Transverse colon (tissue), 4 donors: ENCODE measurements around the gene AKR1C4. TPM values are rescaled to one million over a fixed set of nuclear protein-coding genes. Genes with fewer than 3 reads are reported as not detected.

Experiments used
- DNase-seq: peaks from one replicate; pipeline ENCODE4 v3.0.0-alpha.2; 2019
- H3K27ac ChIP-seq, 4 donors: fragments of 200-600 bp; sonication (generic); 2 replicates each; pipeline ENCODE4 v1.5.1; 2016 to 2018; ENCODE audit warnings: inconsistent platforms in 4 of 4
- H3K27me3 ChIP-seq: fragments of 200-600 bp; sonication (generic); 2 replicates; pipeline ENCODE4 v1.5.1; 2017; ENCODE audit warnings: inconsistent platforms
- H3K36me3 ChIP-seq, 4 donors: fragments of 200-600 bp; sonication (generic); 2 replicates each; pipeline ENCODE4 v1.5.1; 2017 to 2019; ENCODE audit warnings: inconsistent platforms in 4 of 4
- H3K4me1 ChIP-seq, 4 donors: fragments of 200-600 bp; sonication (generic); 2 replicates each; pipeline ENCODE4 v1.5.1; 2017 to 2020; ENCODE audit warnings: inconsistent platforms in 4 of 4
- H3K4me3 ChIP-seq, 4 donors: fragments of 200-600 bp; sonication (generic); 1 replicate in 1 of 4; 2 replicates in 3 of 4; pipeline versions ENCODE4 v1.5.1 to v1.6.1; 2017 to 2019; ENCODE audit warnings: inconsistent platforms in 4 of 4
- H3K9me3 ChIP-seq, 2 donors: fragments of 200-600 bp; sonication (generic); 2 replicates each; pipeline ENCODE4 v1.5.1; 2017 to 2019; ENCODE audit warnings: inconsistent platforms in 2 of 2
- CTCF ChIP-seq, 5 experiments: fragments of 200-600 bp in 3 of 5; fragments of 450-650 bp in 2 of 5; sonication (generic) in 3 of 5; IDR thresholded peaks; 1 replicate in 2 of 5; 2 replicates in 3 of 5; pipeline ENCODE4 v1.5.1; 2016 to 2017; ENCODE audit warnings: antibody characterized with exemption in 5 of 5, inconsistent platforms in 3 of 5, mild to moderate bottlenecking in 2 of 5, moderate library complexity in 1 of 5
- EP300 ChIP-seq: sonication (generic); formaldehyde crosslinking; IDR thresholded peaks from one replicate; pipeline ENCODE4 v1.6.1; 2017; ENCODE audit warnings: antibody characterized with exemption, low read depth
- POLR2A ChIP-seq: fragments of 450-650 bp; IDR thresholded peaks from one replicate; pipeline ENCODE4 v1.6.1; 2016; ENCODE audit warnings: antibody characterized with exemption, mild to moderate bottlenecking, moderate library complexity
- POLR2AphosphoS5 ChIP-seq, 3 donors: sonication (generic); formaldehyde crosslinking; IDR thresholded peaks; one replicate each; pipeline ENCODE4 v1.6.1; 2016; ENCODE audit warnings: antibody characterized with exemption in 3 of 3
- WGBS, 2 donors: methylation state at CpG; one replicate each; pipeline ENCODE4 v1.1.5; 2018; ENCODE audit warnings: low coverage in 1 of 2; 5-methylcytosine and 5-hydroxymethylcytosine counted together
- in situ Hi-C, 4 donors: fragments of 200-750 bp; cut with MboI; loops; one replicate each; pipeline versions ENCODE4 v1.15.0 to v1.15.1; 2017; ENCODE audit warnings: low sequenced_read_pairs in 3 of 4, low pct_ligation_motif_present in 1 of 4, low pct_unique_long_range_greater_than_20kb in 1 of 4
- intact Hi-C: fragments of 100-400 bp; cut with DNase I; formaldehyde crosslinking; loops from one replicate; pipeline ENCODE4 v1.15.1; 2023; ENCODE audit warnings: low total_unique reads
- total RNA-seq, 4 donors: library from RNA; depleted of rRNA; stranded (reverse); fragments of >200 nt; gene quantifications; one replicate each; pipeline ENCODE4 v1.1.0, GENCODE V29; 2016

AKR1C4 gene
- total RNA-seq, 4 donors from 2014 or later: not detected

- Histone ChIP-seq H3K4me3 (no peak overlapping the region), H3K27ac (no peak overlapping the region), H3K4me1 (peaks cover 0 to 12% (median 3%) of the 10 kb centered on the region in 4 donors), H3K9me3 (peaks cover 14 to 20% of the 10 kb centered on the region in 2 donors), H3K36me3 (no peaks in the 10 kb centered on the region), H3K27me3 (no peaks in the 10 kb centered on the region)
- DNase-seq: no peak
- WGBS, 2 donors: 39 to 67% methylated on average over 1 of the region's 1 CpG
- intact Hi-C loops (no loop called here), in situ Hi-C loops (no loop called here)
- TF ChIP-seq POLR2AphosphoS5 (IDR thresholded peaks at IDR 0.05): no peak
Observed at GRCh38 chr10:5266351-5266750, 69.7 kb downstream of the AKR1C4 start.

GRCh38 chr10:5266804-5267203, 70.2 kb downstream of the AKR1C4 start:
- Histone ChIP-seq H3K4me1 (peaks cover 0 to 12% (median 3%) of the 10 kb centered on the region in 4 donors), H3K9me3 (peaks cover 14 to 20% of the 10 kb centered on the region in 2 donors), H3K27ac (no peak overlapping the region), H3K27me3 (no peaks in the 10 kb centered on the region), H3K4me3 (no peak overlapping the region), H3K36me3 (no peaks in the 10 kb centered on the region)
- TF ChIP-seq CTCF (IDR thresholded peaks at IDR 0.05) (no peak), EP300 (no peak), POLR2A (no peak), POLR2AphosphoS5 (IDR thresholded peaks at IDR 0.05) (no peak)
- DNase-seq: no peak
- 91 to 100% methylated on average over 1 of the region's 1 CpG for whole genome bisulfite sequencing, 2 donors
- in situ Hi-C loops (no loop called here), intact Hi-C loops (no loop called here)

GRCh38 chr10:5268234-5268633, 71.6 kb downstream of the AKR1C4 start:
- Histone ChIP-seq H3K27ac (no peak overlapping the region), H3K4me1 (peaks cover 0 to 12% (median 3%) of the 10 kb centered on the region in 4 donors), H3K4me3 (no peak overlapping the region), H3K9me3 (peaks cover 14 to 20% of the 10 kb centered on the region in 2 donors), H3K36me3 (no peaks in the 10 kb centered on the region), H3K27me3 (no peaks in the 10 kb centered on the region)
- in situ Hi-C loops: no loop called here
- DNase-seq: no peak
- TF ChIP-seq CTCF (IDR thresholded peaks at IDR 0.05): no peak
- no peak for TF ChIP-seq EP300
- no peak for TF ChIP-seq POLR2A
- no peak for TF ChIP-seq POLR2AphosphoS5 (IDR thresholded peaks at IDR 0.05)
- intact Hi-C loops: no loop called here

Other genes with a start within 250 kb of the AKR1C4 start
- 10 to 100 TPM in 3 of 4 donors, 1 to 10 TPM in 1; 3.0 to 20.5 (median 14.2) TPM for gene AKR1C1, start 233.4 kb upstream of the AKR1C4 start, total RNA-seq
- gene AKR1C2, start 193.0 kb upstream of the AKR1C4 start, total RNA-seq: 10 to 100 TPM; 43.0 to 72.7 (median 53.7) TPM
- gene AKR1C3, start 102.4 kb upstream of the AKR1C4 start, total RNA-seq: 100 to 1,000 TPM; 164 to 634 (median 415) TPM
- 1 to 10 TPM in 1 of 4 donors, not detected in 3; 1.4 TPM for gene AKR1C8, start 11.7 kb upstream of the AKR1C4 start, total RNA-seq
- gene UCN3, start 168.1 kb downstream of the AKR1C4 start, total RNA-seq: 1 to 10 TPM in 2 of 4 donors, not detected in 2; 1.6 to 1.7 TPM
- 10 to 100 TPM in 3 of 4 donors, under 1 TPM in 1; 0.40 to 78.1 (median 49.0) TPM for gene TUBAL3, start 208.0 kb downstream of the AKR1C4 start, total RNA-seq
- 100 to 1,000 TPM in 3 of 4 donors, 10 to 100 TPM in 1; 90.0 to 311 (median 289) TPM for gene NET1, start 215.7 kb downstream of the AKR1C4 start, total RNA-seq